AG10803 (cell line): ENCODE data around the gene MON1A.
"Not testable (repeated sequence)": the region's sequence is repeated elsewhere in the genome, so short reads cannot be mapped to it uniquely, and the experiment has no call there.

ENCODE experiments used
- DNase-seq: peaks from one replicate; pipeline ENCODE4 v3.0.0; 2010; ENCODE audit warnings: low read depth
- H3K4me3 ChIP-seq: 2 replicates; pipeline ENCODE4 v1.5.1; 2011; ENCODE audit warnings: mild to moderate bottlenecking, low read length, control low read depth
- TF ChIP-seq, protein P1 (sequence below): conservative IDR thresholded peaks from 2 replicates; pipeline ENCODE4 v1.5.1; 2011; ENCODE audit warnings: mild to moderate bottlenecking, low read length, control low read depth, inconsistent platforms

The MON1A gene

DNA sequence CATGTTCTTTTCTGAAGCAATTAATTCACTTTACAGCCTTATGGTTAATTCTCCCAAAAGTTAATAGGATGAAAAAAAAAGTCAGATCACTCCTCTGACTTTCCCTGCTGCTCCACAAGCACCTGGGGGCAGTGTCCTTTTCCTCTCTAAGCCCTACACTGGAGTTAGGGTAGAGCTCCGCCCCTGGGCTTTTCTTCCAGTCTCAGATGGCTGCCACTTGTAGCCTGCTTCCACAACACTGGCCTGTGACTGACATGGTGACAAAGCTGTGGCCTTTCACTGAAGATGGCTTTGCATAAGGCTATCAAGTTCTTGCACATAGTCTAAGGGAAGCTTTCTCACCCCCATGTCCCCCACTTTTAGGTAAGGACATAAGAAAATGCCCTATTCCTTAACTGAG lies 1.3 kb upstream of the MON1A start:
- DNase-seq = no peak
- no peak overlapping the region for H3K4me3 ChIP-seq
- TF ChIP-seq, protein P1, sequence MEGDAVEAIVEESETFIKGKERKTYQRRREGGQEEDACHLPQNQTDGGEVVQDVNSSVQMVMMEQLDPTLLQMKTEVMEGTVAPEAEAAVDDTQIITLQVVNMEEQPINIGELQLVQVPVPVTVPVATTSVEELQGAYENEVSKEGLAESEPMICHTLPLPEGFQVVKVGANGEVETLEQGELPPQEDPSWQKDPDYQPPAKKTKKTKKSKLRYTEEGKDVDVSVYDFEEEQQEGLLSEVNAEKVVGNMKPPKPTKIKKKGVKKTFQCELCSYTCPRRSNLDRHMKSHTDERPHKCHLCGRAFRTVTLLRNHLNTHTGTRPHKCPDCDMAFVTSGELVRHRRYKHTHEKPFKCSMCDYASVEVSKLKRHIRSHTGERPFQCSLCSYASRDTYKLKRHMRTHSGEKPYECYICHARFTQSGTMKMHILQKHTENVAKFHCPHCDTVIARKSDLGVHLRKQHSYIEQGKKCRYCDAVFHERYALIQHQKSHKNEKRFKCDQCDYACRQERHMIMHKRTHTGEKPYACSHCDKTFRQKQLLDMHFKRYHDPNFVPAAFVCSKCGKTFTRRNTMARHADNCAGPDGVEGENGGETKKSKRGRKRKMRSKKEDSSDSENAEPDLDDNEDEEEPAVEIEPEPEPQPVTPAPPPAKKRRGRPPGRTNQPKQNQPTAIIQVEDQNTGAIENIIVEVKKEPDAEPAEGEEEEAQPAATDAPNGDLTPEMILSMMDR = no peak

GRCh38 chr3:49930168-49930690 lies 618 bp upstream of the MON1A start:
- H3K4me3 ChIP-seq = peak overlapping the region; percentile 93
- TF ChIP-seq, protein P1 = no peak
- DNase-seq = no peak

GRCh38 chr3:49928481-49929017 lies 1.1 kb downstream of the MON1A start:
- peak overlapping the region; percentile 30 for H3K4me3 ChIP-seq
- TF ChIP-seq, protein P1 = no peak
- no peak for DNase-seq

DNA sequence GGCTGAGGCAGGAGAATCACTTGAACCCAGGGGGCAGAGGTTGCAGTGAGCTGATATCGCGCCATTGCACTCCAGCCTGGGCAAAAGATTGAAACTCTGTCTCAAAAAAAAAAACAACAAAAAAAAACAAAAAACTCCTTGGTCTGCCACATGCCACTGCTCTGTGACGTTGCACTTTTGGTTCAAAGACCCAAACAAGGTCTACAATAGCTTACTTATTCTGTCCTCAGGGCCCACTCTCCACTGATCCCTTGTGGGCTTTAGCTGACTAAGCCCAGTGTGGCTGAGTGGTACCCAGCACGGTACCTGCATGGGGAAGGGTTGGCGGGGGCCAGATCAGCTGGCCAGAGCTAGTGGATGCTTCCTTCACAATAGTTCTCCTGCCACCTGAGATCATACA lies 1.8 kb downstream of the MON1A start:
- TF ChIP-seq, protein P1 = no peak
- no peak for DNase-seq
- H3K4me3 ChIP-seq = no peak overlapping the region

DNA sequence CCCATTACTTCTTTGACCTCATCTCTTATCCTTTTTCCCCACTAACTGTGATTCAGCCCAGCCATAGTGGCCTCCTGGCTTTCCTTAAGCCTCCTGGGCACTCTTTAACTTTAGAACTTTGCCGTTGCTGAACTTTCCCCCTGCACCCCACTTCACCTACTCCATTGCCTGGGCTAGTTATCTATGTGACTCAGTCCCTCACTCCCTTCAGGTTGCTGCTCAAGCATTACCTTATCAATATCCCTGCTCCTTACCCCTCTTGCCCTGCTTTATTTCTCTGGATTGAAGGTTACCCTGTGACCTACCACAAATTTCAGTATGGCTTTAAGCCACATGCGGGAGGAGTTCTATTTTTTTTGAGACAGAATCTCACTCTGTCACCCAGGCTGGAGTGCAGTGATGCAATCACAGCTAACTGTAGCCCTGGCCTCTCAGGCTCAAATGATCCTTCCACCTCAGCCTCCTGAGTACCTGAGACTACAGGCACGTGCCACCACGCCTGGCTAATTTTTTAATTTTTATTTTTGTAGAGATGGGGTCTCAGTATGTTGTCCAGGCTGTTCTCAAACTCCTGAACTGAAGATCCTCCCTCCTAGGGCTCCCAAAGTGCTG lies 3.4 kb downstream of the MON1A start:
- H3K4me3 ChIP-seq = no peak overlapping the region
- TF ChIP-seq, protein P1 = no peak

GRCh38 chr3:49925485-49925884 lies 4.1 kb downstream of the MON1A start:
- H3K4me3 ChIP-seq = no peak overlapping the region
- DNase-seq = no peak
- TF ChIP-seq, protein P1 = no peak

More for the DNA sequence above, 3.4 kb downstream of the MON1A start:
- DNase-seq = no peak

DNA sequence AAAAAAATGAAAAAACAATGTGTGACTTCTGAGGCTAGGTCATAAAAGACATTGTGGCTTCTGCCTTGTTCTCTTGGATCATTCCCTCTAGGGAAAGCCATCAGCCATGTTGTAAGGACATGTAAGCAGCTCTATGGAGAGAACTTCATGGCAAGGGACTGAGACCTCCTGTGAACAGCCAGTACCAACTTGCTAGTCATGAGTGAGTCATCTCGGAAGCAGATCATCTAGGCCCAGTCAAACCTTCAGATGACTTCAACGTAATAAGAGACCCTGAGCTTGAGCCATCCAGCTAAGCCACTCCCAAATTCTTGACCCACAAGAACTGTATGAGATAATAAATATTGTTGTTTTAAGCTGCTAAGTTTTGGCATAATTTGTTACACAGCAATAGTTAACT lies 4.9 kb downstream of the MON1A start:
- peak; percentile 57 for DNase-seq
- TF ChIP-seq, protein P1 = no peak

DNA sequence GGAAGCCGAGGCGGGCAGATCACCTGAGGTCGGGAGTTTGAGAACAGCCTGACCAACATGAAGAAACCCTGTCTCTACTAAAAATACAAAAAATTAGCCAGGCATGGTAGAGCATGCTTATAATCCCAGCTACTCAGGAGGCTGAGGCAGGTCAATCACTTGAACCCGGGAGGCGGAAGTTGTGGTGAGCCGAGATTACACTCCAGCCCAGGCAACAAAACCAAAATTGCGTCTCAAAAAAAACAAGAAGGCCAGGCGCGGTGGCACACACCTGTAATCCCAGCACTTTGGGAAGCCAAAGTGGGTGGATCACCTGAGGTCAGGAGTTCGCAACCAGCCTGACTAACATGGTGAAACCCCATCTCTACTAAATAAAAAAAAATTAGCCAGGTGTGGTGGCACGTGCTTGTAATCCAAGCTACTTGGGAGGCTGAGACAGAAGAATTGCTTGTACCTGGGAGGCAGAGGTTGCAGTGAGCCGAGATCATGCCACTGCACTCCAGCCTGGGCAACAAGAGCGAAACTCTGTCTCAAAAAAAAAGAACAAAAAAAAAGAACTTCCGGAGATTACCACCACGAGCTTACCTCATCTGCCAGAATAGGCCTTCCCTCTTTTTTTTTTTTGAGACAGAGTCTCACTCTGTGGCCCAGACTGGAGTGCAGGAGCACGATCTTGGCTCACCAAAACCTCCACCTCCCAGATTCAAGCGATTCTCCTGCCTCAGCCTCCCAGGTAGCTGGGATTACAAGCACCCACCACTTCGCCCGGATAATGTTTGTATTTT lies 11.6 kb downstream of the MON1A start:
- not testable (repeated sequence) for DNase-seq, H3K4me3 ChIP-seq

More for the DNA sequence above, 4.9 kb downstream of the MON1A start:
- H3K4me3 ChIP-seq = no peak overlapping the region
